HG02798 (cell line): Measurements from ENCODE around the gene RANBP9.

ENCODE experiments used
- ATAC-seq: cut with Tn5 transposase; IDR thresholded peaks from one replicate; pipeline ENCODE4 v1.9.1; 2021; ENCODE audit warnings: mild to moderate bottlenecking; ENCODE audit not compliant: unreplicated experiment, poor library complexity

Gene RANBP9

GRCh38 chr6:13679996-13680395 is 31.6 kb downstream of the RANBP9 start:
- ATAC-seq, result no peak

GRCh38 chr6:13678255-13678983 is 33.2 kb downstream of the RANBP9 start:
- ATAC-seq, result no peak

GRCh38 chr6:13677878-13678254 is 33.8 kb downstream of the RANBP9 start:
- ATAC-seq, result no peak

- ATAC-seq, result no peak
Measured at GRCh38 chr6:13676551-13677156, 35.0 kb downstream of the RANBP9 start.

GRCh38 chr6:13674533-13675190 is 37.0 kb downstream of the RANBP9 start:
- no peak for ATAC-seq

- ATAC-seq, result no peak
Measured at GRCh38 chr6:13673825-13674444, 37.7 kb downstream of the RANBP9 start.

- no peak for ATAC-seq
Measured at GRCh38 chr6:13673368-13673767, 38.3 kb downstream of the RANBP9 start.

- ATAC-seq, result no peak
Measured at GRCh38 chr6:13672904-13673303, 38.7 kb downstream of the RANBP9 start.

- ATAC-seq, result no peak
Measured at GRCh38 chr6:13671548-13672127, 40.0 kb downstream of the RANBP9 start.

GRCh38 chr6:13669476-13669875 is 42.2 kb downstream of the RANBP9 start:
- ATAC-seq, result no peak

- peak; percentile 59 for ATAC-seq
Measured at GRCh38 chr6:13668291-13668928, 43.2 kb downstream of the RANBP9 start.

- ATAC-seq, result no peak
Measured at GRCh38 chr6:13667655-13668054, 44.0 kb downstream of the RANBP9 start.

- no peak for ATAC-seq
Measured at GRCh38 chr6:13666194-13667105, 45.2 kb downstream of the RANBP9 start.

GRCh38 chr6:13664703-13665352 is 46.8 kb downstream of the RANBP9 start:
- ATAC-seq, result no peak

- ATAC-seq, result no peak
Measured at GRCh38 chr6:13663986-13664385, 47.6 kb downstream of the RANBP9 start.

- no peak for ATAC-seq
Measured at GRCh38 chr6:13662651-13663334, 48.8 kb downstream of the RANBP9 start.

GRCh38 chr6:13661647-13662046 is 50.0 kb downstream of the RANBP9 start:
- ATAC-seq, result no peak

- no peak for ATAC-seq
Measured at GRCh38 chr6:13660893-13661292, 50.7 kb downstream of the RANBP9 start.
